A673 (cell line): Measurements from ENCODE around the gene SEL1L3. TPM values are rescaled to one million over a fixed set of nuclear protein-coding genes. Genes with fewer than 3 reads are reported as not detected.

ENCODE experiments used
- BruUV-seq: library from RNA; stranded (reverse); fragments of 400-500 nt; replicated peaks from 2 replicates; lab custom pipeline; 2021; lab: Mats Ljungman, UMichigan
- CTCF ChIA-PET: fragments of 300-600 bp; sonication (Branson Sonifier 250); formaldehyde crosslinking; loops from one replicate; lab custom pipeline; 2022; ENCODE audit warnings: antibody characterized with exemption; lab: Charles Lee
- POLR2A ChIA-PET: fragments of 300-600 bp; sonication (Branson Sonifier 250); formaldehyde crosslinking; loops from one replicate; lab custom pipeline; 2022; ENCODE audit warnings: antibody characterized with exemption; ENCODE audit not compliant: low non-redundant PET; lab: Charles Lee
- DNase-seq: peaks from one replicate; pipeline ENCODE4 v3.0.0-alpha.2; 2015; ENCODE audit warnings: low spot score
- H3K27ac ChIP-seq: fragments of 200-600 bp; sonication (generic); 2 replicates; pipeline ENCODE4 v1.5.1; 2016; ENCODE audit warnings: mixed run types, low read depth, mild to moderate bottlenecking, mixed read lengths, antibody characterized with exemption, low read length; ENCODE audit not compliant: poor library complexity, severe bottlenecking
- H3K27me3 ChIP-seq: fragments of 200-600 bp; sonication (generic); replicated peaks from 2 replicates; pipeline ENCODE4 v1.6.1; 2017; ENCODE audit warnings: mixed run types, low read depth, mild to moderate bottlenecking, mixed read lengths, antibody characterized with exemption, low read length; ENCODE audit not compliant: insufficient read depth, poor library complexity
- H3K36me3 ChIP-seq: fragments of 200-600 bp; sonication (generic); 2 replicates; pipeline ENCODE4 v1.6.1; 2016; ENCODE audit warnings: mixed run types, mild to moderate bottlenecking, mixed read lengths, antibody characterized with exemption, low read length; ENCODE audit not compliant: insufficient read depth, poor library complexity, severe bottlenecking
- H3K4me1 ChIP-seq: fragments of 200-600 bp; sonication (generic); 2 replicates; pipeline ENCODE4 v1.6.1; 2017; ENCODE audit warnings: mixed run types, mild to moderate bottlenecking, mixed read lengths, antibody characterized with exemption, low read length; ENCODE audit not compliant: insufficient read depth, poor library complexity, severe bottlenecking
- H3K4me3 ChIP-seq: fragments of 200-600 bp; sonication (generic); 2 replicates; pipeline ENCODE4 v1.5.1; 2016; ENCODE audit warnings: low read depth, mixed run types, mild to moderate bottlenecking, mixed read lengths, low read length; ENCODE audit not compliant: poor library complexity, severe bottlenecking
- H3K9me3 ChIP-seq: fragments of 200-600 bp; sonication (generic); 2 replicates; pipeline ENCODE4 v1.6.1; 2016; ENCODE audit warnings: mixed run types, low read depth, mild to moderate bottlenecking, mixed read lengths, antibody characterized with exemption, low read length; ENCODE audit not compliant: poor library complexity, severe bottlenecking
- EZH2 ChIP-seq: fragments of 200-600 bp; sonication (generic); IDR thresholded peaks from 2 replicates; pipeline ENCODE4 v1.6.1; 2017; ENCODE audit warnings: borderline replicate concordance, low read depth, mild to moderate bottlenecking, mixed read lengths, antibody characterized with exemption, low read length; ENCODE audit not compliant: poor library complexity, severe bottlenecking
- intact Hi-C: fragments of 100-400 bp; cut with micrococcal nuclease; formaldehyde crosslinking; loops from one replicate; pipeline ENCODE4 v1.10.0; 2022; ENCODE audit not compliant: unreplicated experiment
- total RNA-seq: library from RNA; stranded (reverse); gene quantifications from 2 replicates; pipeline ENCODE4 v1.2.3, GENCODE V29; 2021
- TF ChIP-seq, protein P1 (sequence below): fragments of 300-800, 200-600 bp; sonication (generic); conservative IDR thresholded peaks from 2 replicates; pipeline ENCODE4 v1.5.1; 2017; ENCODE audit warnings: low read depth, mild to moderate bottlenecking, antibody characterized with exemption, low read length, moderate library complexity, mixed read lengths

SEL1L3 gene
- total RNA-seq, 1 experiment from 2014 or later = 40.0 TPM

DNA sequence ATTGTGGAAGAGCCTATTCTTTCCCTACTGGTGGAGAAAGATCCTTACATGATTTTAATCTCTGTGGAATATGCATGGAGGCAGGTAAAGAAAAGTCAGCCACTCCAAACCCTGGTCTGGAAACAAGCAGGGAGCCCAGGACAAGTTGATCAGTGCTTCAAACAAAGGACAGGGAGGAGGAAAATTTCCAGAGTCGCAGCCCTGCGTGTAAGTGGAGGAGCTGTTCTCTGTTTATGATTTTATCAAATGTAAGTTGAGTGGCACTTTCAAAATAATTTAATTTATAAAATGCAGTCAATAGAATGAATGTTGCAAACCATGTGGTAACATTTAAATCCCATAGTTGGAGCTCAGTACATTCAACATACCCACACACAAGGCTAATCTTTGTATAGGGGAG, 150.2 kb downstream of the SEL1L3 start:
- intact Hi-C loops = no loop called here
- Histone ChIP-seq H3K27me3 (no peaks in the 10 kb centered on the region), H3K27ac (no peak overlapping the region), H3K36me3 (no peaks in the 10 kb centered on the region), H3K4me1 (no peaks in the 10 kb centered on the region), H3K4me3 (no peak overlapping the region), H3K9me3 (no peaks in the 10 kb centered on the region)
- POLR2A ChIA-PET = no interaction called here
- DNase-seq = no peak
- no TSS peak for BruUV-seq
- TF ChIP-seq, protein P1, sequence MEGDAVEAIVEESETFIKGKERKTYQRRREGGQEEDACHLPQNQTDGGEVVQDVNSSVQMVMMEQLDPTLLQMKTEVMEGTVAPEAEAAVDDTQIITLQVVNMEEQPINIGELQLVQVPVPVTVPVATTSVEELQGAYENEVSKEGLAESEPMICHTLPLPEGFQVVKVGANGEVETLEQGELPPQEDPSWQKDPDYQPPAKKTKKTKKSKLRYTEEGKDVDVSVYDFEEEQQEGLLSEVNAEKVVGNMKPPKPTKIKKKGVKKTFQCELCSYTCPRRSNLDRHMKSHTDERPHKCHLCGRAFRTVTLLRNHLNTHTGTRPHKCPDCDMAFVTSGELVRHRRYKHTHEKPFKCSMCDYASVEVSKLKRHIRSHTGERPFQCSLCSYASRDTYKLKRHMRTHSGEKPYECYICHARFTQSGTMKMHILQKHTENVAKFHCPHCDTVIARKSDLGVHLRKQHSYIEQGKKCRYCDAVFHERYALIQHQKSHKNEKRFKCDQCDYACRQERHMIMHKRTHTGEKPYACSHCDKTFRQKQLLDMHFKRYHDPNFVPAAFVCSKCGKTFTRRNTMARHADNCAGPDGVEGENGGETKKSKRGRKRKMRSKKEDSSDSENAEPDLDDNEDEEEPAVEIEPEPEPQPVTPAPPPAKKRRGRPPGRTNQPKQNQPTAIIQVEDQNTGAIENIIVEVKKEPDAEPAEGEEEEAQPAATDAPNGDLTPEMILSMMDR = no peak
- TF ChIP-seq EZH2 = no peak
- CTCF ChIA-PET = interaction anchor here (0.6 kb wide), 1 partner anchor 16 kb away, joined by 5 read pairs; no protein-coding TSS in a partner anchor

DNA sequence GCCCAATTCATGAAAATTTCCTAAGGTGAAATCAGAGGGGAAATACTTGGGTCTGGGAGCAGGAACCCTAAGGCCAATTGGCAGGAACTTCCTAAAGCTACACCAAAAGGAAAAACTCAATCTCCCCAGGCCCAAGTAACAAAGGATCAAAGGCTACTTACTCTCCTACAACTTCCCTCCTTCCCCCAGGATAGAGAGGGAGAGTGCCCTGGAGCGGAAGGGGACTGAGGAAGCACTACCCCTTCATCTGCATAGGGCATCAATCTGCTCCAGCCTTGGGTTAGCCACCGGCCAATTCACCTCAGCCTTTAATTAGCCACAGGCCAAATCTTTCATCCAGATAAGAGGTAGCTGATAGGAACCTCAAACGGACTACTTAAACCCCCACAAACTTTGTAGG, 152.2 kb downstream of the SEL1L3 start:
- POLR2A ChIA-PET = no interaction called here

DNA sequence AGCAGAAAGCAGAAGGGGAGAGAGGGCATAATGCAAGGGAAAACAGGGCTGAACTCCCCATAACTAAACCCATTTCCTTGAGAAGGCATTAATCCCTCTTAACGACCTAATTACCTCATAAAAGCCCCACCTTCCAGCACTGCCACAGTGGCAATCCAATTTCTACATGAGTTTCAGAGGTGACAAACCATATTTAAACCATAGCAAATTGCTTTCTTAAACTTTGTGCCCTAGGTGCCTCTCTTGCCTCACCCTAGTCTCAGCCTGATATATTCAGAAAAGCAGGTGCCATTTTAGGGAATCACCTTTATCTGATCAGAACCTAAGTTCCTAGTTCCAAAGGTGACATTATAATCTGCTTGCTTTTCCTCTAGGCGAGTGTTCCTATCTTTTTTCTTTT, 158.3 kb downstream of the SEL1L3 start:
- DNase-seq = peak; percentile 30
- no peaks in the 10 kb centered on the region for H3K27me3 ChIP-seq
- no peaks in the 10 kb centered on the region for H3K9me3 ChIP-seq
- intact Hi-C loops = no loop called here
- TF ChIP-seq, protein P1 = no peak
- TF ChIP-seq EZH2 = no peak
- BruUV-seq = no TSS peak
- no peaks in the 10 kb centered on the region for H3K4me1 ChIP-seq
- no peaks in the 10 kb centered on the region for H3K36me3 ChIP-seq
- H3K27ac ChIP-seq = no peak overlapping the region
- CTCF ChIA-PET = no interaction called here
- no peak overlapping the region for H3K4me3 ChIP-seq
- POLR2A ChIA-PET = no interaction called here

More for the DNA sequence above, 152.2 kb downstream of the SEL1L3 start:
- BruUV-seq = no TSS peak
- no peaks in the 10 kb centered on the region for H3K9me3 ChIP-seq
- CTCF ChIA-PET = no interaction called here
- no peak overlapping the region for H3K4me3 ChIP-seq
- no peak for TF ChIP-seq EZH2
- TF ChIP-seq, protein P1 = no peak
- H3K4me1 ChIP-seq = no peaks in the 10 kb centered on the region
- intact Hi-C loops = no loop called here
- no peak overlapping the region for H3K27ac ChIP-seq
- H3K27me3 ChIP-seq = no peaks in the 10 kb centered on the region
- no peaks in the 10 kb centered on the region for H3K36me3 ChIP-seq
- no peak for DNase-seq
